MCF 10A (cell line): Measurements from ENCODE around the gene SLC16A3. TPM values are rescaled to one million over a fixed set of nuclear protein-coding genes. Genes with fewer than 3 reads are reported as not detected.

ENCODE experiments used
- BruUV-seq: library from RNA; stranded (reverse); fragments of 400-500 nt; replicated peaks from 2 replicates; lab custom pipeline; 2021; lab: Mats Ljungman, UMichigan
- CTCF ChIA-PET: fragments of 300-600 bp; sonication (Branson Sonifier 250); formaldehyde crosslinking; extraction: SDS; loops from one replicate; lab custom pipeline; 2021; ENCODE audit warnings: antibody characterized with exemption, inconsistent platforms; lab: Yijun Ruan, JAX
- POLR2A ChIA-PET: fragments of 300-600, 350-650 bp; sonication (Branson Sonifier 250); formaldehyde crosslinking; extraction: SDS; loops from one replicate; lab custom pipeline; 2020; ENCODE audit warnings: antibody characterized with exemption, inconsistent platforms; lab: Yijun Ruan, JAX
- DNase-seq: peaks from one replicate; pipeline ENCODE4 v3.0.0-alpha.2; 2018; ENCODE audit not compliant: unreplicated experiment
- H3K27ac Mint-ChIP-seq: one replicate; pipeline ENCODE4 v1.8.0; 2022; ENCODE audit warnings: mild to moderate bottlenecking, low read depth, mixed read lengths; ENCODE audit not compliant: unreplicated experiment
- H3K27me3 Mint-ChIP-seq: one replicate; pipeline ENCODE4 v1.8.0; 2022; ENCODE audit warnings: mixed read lengths; ENCODE audit not compliant: insufficient read depth, unreplicated experiment
- H3K36me3 Mint-ChIP-seq: one replicate; pipeline ENCODE4 v1.8.0; 2022; ENCODE audit warnings: mild to moderate bottlenecking, moderate library complexity, mixed read lengths; ENCODE audit not compliant: insufficient read depth, unreplicated experiment
- H3K4me1 Mint-ChIP-seq: one replicate; pipeline ENCODE4 v1.8.0; 2022; ENCODE audit warnings: mixed read lengths; ENCODE audit not compliant: insufficient read depth, unreplicated experiment
- H3K4me3 Mint-ChIP-seq: one replicate; pipeline ENCODE4 v1.8.0; 2022; ENCODE audit warnings: mild to moderate bottlenecking, moderate library complexity, mixed read lengths; ENCODE audit not compliant: unreplicated experiment
- H3K9me3 Mint-ChIP-seq: one replicate; pipeline ENCODE4 v1.8.0; 2022; ENCODE audit warnings: mixed read lengths; ENCODE audit not compliant: unreplicated experiment
- CTCF ChIP-seq: fragments of 200-600 bp; IDR thresholded peaks from one replicate; pipeline ENCODE4 v1.8.0; 2022; ENCODE audit warnings: antibody characterized with exemption, mild to moderate bottlenecking; ENCODE audit not compliant: unreplicated experiment
- intact Hi-C: fragments of 100-400 bp; cut with micrococcal nuclease; formaldehyde crosslinking; loops from 2 replicates; pipeline ENCODE4 v1.14.1; 2022
- total RNA-seq: library from RNA; stranded (reverse); gene quantifications from 2 replicates; pipeline ENCODE4 v1.2.3, GENCODE V29; 2022

Gene SLC16A3
- total RNA-seq, 1 experiment from 2014 or later: 350 TPM

DNA sequence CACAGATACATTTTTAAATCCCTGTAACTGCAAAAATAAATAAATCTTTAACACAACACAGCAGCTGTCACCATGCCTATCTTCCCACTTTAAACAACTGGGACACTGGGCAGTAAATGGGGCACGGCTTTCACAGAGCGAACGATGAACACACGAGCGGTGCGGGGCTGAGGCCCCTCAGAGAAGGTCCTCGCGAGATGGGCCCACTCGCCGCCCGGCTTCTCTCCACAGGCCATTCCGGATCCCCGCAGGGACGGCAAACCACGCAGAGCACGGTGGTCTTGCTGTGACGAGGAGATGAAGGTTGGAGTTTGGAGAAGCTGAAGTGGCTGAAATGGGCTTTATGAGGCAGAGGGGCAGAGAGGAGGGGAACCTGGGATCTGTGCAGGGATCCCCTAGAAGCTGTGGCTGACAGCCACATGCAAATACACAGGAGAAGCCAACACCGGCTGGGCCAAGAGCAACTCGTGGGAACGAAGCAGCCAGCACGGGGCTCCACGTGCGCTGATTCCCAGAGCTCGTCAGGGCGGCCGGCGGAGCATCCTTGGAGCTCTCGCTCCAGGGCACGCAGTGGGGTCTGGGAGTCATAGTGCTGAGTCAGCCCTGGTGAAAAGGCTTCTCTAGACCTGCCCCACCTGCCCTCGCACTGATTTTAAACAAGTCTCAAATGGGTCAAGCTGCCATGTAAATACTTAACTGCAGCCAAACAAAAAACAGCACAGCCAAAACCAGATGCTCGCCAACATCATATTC lies 47.9 kb upstream of the SLC16A3 start:
- CTCF ChIA-PET: interaction anchor here (0.6 to 1.2 kb wide), 3 partner anchors 50 to 221 kb away, joined by 3 read pairs; no protein-coding TSS in a partner anchor
- no peak overlapping the region for H3K4me3 Mint-ChIP-seq
- TF ChIP-seq CTCF: no peak
- POLR2A ChIA-PET: interaction anchor here (0.6 kb wide), 1 partner anchor 664 kb away, joined by 3 read pairs; no protein-coding TSS in a partner anchor
- BruUV-seq: no TSS peak
- no peaks in the 10 kb centered on the region for H3K9me3 Mint-ChIP-seq
- no peak overlapping the region for H3K27ac Mint-ChIP-seq
- intact Hi-C loops: no loop called here
- no peaks in the 10 kb centered on the region for H3K27me3 Mint-ChIP-seq
- H3K4me1 Mint-ChIP-seq: no peaks in the 10 kb centered on the region
- H3K36me3 Mint-ChIP-seq: peaks cover 58% of the 10 kb centered on the region
- DNase-seq: no peak

DNA sequence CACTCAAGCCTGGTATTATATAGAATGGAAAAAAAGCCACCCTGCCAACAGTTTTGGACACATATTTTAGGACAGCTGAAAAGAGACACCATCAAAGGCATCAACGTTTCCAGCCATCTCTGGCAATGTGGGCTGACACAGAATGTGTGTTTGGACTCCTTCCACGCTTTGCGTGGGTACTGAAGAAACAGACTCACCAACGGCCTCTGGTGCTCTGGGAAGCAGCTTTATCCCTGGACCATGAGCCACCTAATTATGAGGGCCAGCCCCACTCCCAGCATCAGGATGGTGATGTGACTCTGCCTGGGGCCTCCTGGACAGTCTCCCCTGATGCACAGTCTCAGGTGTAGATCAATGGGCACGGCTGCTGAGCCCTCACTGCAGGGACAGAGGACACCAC lies 44.1 kb upstream of the SLC16A3 start:
- ChIA-PET CTCF (no interaction called here), POLR2A (no interaction called here)
- no peak for DNase-seq
- H3K9me3 Mint-ChIP-seq: no peaks in the 10 kb centered on the region
- peaks cover 70% of the 10 kb centered on the region for H3K36me3 Mint-ChIP-seq
- BruUV-seq: no TSS peak
- H3K4me1 Mint-ChIP-seq: no peaks in the 10 kb centered on the region
- H3K4me3 Mint-ChIP-seq: no peak overlapping the region
- no peaks in the 10 kb centered on the region for H3K27me3 Mint-ChIP-seq
- H3K27ac Mint-ChIP-seq: no peak overlapping the region
- intact Hi-C loops: no loop called here
- TF ChIP-seq CTCF: no peak

GRCh38 chr17:82186221-82186620 lies 42.6 kb upstream of the SLC16A3 start:
- H3K27ac Mint-ChIP-seq: no peak overlapping the region
- intact Hi-C loops: no loop called here
- no TSS peak for BruUV-seq
- no peaks in the 10 kb centered on the region for H3K27me3 Mint-ChIP-seq
- H3K9me3 Mint-ChIP-seq: no peaks in the 10 kb centered on the region
- H3K36me3 Mint-ChIP-seq: peaks cover 66% of the 10 kb centered on the region
- no peak for TF ChIP-seq CTCF
- no peaks in the 10 kb centered on the region for H3K4me1 Mint-ChIP-seq
- no peak for DNase-seq
- ChIA-PET POLR2A (interaction anchor here (1.1 kb wide), 1 partner anchor 20 kb away, joined by 5 read pairs; no protein-coding TSS in a partner anchor), CTCF (no interaction called here)
- no peak overlapping the region for H3K4me3 Mint-ChIP-seq

GRCh38 chr17:82187500-82187899 lies 41.3 kb upstream of the SLC16A3 start:
- POLR2A ChIA-PET: interaction anchor here (0.7 kb wide), 1 partner anchor 85 kb away, joined by 3 read pairs; no protein-coding TSS in a partner anchor
- Mint-ChIP-seq H3K27ac (no peak overlapping the region), H3K36me3 (peaks cover 66% of the 10 kb centered on the region), H3K9me3 (no peaks in the 10 kb centered on the region), H3K4me3 (no peak overlapping the region), H3K4me1 (no peaks in the 10 kb centered on the region), H3K27me3 (no peaks in the 10 kb centered on the region)
- TF ChIP-seq CTCF: no peak
- intact Hi-C loops: no loop called here
- CTCF ChIA-PET: no interaction called here
- DNase-seq: no peak
- no TSS peak for BruUV-seq
